Loucy (cell line): ENCODE data around the gene DDX55.
"Not testable (repeated sequence)": the region's sequence is repeated elsewhere in the genome, so short reads cannot be mapped to it uniquely, and the experiment has no call there.

Source experiments
- CTCF ChIP-seq: fragments of 200-600 bp; sonication (generic); conservative IDR thresholded peaks from 2 replicates; pipeline ENCODE4 v1.5.1; 2014; ENCODE audit warnings: mild to moderate bottlenecking, antibody characterized with exemption, low read length
- EZH2phosphoT487 ChIP-seq: fragments of 200-600 bp; IDR thresholded peaks from 2 replicates; pipeline ENCODE4 v1.6.1; 2018; ENCODE audit warnings: antibody characterized with exemption, mild to moderate bottlenecking, moderate library complexity, borderline replicate concordance

GRCh38 chr12:123558487-123558886 lies 43.4 kb upstream of the DDX55 start:
- not testable (repeated sequence) for TF ChIP-seq CTCF, EZH2phosphoT487
